ENCODE results near the gene KMT2A.
"Not testable (repeated sequence)": the region's sequence is repeated elsewhere in the genome, so short reads cannot be mapped to it uniquely, and the experiment has no call there.

KMT2A gene

DNA sequence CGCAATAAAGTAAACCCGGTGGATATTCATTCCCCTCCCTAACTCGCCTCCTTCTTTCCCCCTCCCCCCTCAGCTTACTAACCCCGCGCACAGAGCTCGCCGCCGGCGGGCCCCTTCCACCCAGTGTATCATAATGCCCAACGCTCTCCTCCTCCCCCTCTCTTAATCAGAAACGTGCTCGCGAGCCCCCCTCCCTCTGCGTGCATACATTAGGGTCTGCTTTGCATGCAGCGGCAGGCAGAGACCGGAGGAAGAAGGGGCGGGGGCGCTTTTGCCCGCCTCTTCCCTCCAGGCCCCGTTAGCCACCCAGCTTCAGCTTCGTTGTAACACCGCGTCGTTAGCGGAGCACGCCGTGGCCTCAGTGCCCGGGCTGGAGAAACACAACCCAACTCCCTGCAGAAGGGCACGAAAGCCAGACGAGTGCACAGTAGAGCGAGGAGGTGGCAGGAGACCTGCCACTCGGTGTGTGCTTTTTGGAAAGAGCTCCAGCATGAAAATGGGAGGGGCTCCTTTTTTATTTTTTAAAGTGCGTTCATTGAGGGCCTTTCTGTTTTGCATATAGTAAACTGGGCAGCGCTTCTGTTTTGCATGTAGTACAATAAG is 901 bp upstream of the KMT2A start:
- DNase-seq (ENCODE audit: low spot score): peak; percentile 88

DNA sequence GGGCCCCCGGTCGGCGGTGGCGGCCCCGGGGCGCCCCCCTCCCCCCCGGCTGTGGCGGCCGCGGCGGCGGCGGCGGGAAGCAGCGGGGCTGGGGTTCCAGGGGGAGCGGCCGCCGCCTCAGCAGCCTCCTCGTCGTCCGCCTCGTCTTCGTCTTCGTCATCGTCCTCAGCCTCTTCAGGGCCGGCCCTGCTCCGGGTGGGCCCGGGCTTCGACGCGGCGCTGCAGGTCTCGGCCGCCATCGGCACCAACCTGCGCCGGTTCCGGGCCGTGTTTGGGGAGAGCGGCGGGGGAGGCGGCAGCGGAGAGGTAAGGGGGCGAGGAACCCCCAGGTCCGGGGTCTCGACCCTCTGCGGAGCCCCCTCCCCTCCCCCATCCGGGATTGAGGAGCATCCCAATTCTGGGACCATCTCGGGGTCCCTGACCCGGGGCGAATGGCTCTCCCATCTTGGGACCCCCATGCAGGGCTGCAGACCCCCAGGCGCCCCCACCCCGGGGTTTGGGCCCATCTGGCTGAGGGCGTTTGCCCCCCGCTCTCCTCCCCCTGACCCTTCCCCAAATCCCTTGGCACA is 431 bp downstream of the KMT2A start:
- DNase-seq (ENCODE audit: low spot score): no peak

DNA sequence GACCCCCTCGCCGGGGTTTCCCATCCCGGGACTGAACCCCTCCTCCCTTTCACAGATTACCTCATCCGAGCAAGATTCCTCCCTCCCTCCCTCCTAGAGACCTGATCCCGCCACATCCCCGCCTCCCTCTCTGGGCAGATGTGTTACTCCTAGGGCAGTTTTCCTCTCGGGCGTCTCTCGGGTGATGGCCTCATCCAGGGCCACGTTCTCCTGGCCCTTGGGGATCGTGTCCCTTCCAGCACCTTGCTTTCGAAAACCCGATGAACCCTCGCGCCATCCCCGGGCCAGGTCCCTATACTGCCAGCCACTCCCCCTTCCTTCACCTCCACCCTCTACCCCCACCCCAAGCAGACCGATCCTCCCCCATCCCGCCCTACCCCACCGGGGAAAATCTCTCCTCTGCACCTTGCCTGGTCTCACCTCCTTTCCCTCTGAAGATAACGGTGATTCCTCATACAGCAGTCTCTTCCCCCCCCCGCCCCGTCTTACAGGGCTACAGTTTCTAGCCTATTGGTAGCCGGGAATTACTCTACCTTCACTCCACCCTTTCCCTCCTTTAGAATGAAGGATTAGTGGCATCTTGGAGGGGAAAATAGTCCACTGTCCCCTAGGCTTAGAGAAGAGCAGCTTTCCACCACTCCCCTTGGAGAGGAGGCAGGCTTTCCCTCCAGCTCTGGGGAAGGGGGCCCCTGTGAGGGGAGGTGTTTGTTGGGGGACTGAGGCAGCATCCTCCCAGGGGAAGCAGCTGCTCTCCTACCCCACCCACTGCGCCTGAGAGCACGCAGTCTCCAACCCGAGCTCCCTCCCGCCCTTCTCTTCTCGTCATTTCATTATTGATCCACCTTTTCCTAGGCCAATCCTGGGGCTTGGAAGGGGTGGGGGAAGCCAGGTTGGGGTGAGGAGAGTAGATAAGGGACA is 1.2 kb downstream of the KMT2A start:
- DNase-seq (ENCODE audit: low spot score): peak; percentile 68

DNA sequence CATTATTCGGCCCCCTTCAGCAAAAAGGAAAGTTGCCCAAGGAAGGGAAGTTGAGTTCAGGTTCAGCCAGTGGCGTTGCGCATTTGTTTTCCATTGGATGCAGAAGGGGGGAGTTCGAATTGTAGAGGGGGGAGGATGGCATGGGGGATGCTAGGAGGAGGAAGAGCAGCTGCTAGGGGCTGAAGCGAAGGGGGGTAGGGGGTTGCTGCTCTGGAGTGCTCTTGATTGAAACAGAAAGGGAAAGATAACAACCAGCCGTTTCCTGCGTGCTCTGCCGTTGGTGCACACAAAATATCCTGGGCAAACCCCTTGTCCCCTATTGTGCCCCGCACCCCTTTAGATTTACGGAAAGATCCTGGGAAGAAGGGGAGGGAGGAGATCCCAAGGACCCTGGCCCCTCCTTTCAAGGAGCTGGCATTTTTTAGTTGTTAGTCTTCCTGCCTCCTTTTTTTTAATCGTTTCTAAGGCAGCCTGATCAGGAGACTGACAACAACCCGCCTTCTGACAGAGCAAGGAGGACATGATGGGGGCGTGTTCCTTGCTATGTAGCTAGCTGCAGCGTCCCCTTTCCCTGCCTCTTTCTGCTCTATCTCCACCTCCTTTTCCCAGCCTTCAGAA is 2.1 kb downstream of the KMT2A start:
- DNase-seq (ENCODE audit: low spot score): peak; percentile 48

DNA sequence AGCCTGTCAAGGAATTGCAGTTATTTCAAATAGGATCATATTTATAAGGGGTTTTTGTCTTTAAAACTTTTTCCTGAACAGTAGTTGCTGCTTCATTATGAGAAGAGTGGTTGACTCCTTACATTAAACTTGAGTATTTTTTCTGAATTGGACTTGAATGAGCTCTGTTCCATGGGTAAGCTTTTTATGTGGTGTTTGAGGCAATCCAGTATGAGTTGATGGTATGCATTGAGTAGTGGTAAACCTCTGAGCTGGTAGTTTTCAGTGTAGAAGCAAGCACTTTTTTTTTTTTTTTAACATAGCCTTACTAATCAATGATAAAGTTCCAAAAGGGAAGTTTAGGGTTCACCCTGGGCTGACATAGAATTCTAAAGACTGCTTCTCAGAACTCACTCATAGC is 3.4 kb downstream of the KMT2A start:
- DNase-seq (ENCODE audit: low spot score): no peak

DNA sequence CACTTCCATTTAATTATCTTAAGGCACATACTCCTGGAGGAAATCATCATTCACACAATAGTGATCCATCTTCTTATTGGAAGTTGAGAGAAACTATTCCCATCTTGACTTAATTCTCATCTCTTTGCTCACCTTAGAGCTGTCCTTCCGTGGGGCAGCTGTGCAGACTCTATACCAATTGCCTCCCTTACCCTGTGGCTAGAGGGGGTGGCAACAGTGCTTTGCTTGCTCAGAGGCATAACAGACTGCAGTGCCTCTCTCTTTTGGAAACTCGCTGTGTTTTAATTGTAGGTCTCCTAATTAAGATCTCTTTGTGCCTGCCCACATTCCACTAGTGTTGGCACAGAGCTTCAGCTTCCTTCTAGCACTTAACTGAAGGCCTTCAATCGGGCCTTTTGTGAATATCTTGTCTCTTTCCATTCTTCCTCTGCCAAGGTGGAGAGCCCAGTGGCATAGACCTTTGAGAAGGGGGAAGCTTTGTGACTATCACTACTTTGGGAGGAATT is 5.5 kb downstream of the KMT2A start:
- no peak for DNase-seq (ENCODE audit: low spot score)

DNA sequence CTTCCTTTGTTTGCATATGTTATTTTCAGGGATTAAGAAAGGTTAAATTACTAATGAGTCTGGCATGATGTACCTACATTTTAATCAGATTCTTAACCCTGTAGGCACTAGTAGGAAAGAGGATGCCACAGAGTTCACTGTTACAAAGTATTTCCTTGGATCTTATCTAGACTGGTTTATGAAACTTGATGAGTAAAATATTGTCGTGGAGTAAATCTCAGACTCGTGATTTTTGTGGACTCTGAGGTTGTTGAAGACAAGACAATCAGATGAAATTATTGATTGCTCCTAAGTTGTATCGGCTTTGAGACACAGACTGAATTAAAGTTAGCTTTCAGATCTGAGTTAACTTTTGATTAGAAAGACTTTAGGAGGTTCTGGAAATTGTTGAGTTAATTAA is 6.0 kb downstream of the KMT2A start:
- no peak for DNase-seq (ENCODE audit: low spot score)

DNA sequence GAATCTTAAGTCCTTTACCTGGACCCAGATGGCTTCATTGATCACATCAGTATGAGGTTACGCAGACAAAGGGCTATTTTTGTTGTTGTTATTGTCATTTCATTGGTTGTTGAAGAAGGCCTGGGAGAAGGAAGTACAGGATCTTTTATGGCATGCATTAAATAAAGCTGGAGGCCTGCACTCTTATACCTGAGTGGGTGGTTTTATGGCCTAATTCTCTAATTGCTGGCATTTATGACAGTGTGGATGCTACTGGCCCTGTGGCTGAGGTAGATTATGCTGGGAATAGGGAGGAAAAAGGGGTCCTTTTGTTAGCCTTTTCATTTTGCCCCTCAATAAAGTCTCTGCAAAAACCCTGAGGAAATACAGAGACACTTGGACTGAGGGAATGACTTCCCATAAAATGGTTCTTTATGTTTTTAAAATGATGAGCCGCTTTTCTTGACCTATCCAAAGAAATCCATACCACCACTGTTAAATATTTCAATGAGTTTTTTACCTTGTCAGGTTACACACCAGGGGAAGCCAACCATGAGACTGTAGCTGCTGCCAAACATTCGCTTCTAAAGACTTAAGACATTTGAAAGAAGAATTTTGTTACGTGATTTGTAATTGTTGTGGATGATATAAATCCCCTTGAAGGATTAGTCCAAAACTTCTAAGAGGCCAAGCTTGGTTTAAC is 6.8 kb downstream of the KMT2A start:
- no peak for DNase-seq (ENCODE audit: low spot score)

DNA sequence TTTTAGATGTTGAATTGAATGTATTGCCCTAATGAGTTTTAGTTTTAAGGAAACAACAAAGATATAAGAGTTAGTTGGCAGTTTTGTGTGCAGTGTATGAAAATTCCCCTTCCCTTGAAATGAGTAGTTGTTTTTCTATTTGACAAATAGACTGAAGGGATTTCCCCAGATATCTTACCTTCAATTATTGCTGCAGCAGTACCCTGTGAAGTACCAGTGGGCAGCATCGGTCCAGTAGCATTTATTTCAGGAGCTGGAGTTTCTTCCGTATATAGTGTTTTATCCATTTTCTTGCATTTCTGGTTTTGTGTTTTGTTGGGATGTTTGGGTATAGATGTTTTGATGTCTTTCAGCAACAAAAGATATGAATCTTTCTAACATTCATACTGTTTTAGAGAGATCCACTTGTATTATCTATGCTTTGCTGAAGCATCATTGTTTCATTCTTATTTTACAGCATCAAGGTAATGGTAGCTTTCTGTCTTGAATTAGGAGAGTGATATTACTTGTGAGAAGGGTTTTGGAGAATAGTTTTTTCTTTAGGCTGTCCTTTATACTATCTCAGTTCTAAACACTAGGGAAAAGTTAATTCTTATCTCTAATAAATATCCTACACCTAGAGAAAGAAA is 7.4 kb downstream of the KMT2A start:
- no peak for DNase-seq (ENCODE audit: low spot score)

DNA sequence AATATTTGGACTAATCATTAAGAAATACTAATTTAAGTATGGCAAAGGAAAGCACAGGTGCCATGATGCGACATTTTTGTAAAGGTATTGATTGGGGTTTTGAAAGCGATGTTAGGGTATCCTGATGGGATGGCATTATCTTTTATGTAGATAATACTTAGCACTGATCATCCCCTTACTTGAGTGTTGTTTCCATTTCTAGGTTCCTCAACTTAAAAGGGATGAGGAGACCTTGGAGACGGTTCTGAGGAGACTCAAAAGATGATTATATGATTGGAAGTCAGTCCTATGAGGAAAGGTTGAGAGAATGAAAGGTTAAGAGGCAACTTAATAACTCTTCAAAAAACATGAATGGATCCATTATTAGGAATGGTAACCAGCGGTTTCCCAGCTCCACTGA is 11.1 kb downstream of the KMT2A start:
- no peak for DNase-seq (ENCODE audit: low spot score)

DNA sequence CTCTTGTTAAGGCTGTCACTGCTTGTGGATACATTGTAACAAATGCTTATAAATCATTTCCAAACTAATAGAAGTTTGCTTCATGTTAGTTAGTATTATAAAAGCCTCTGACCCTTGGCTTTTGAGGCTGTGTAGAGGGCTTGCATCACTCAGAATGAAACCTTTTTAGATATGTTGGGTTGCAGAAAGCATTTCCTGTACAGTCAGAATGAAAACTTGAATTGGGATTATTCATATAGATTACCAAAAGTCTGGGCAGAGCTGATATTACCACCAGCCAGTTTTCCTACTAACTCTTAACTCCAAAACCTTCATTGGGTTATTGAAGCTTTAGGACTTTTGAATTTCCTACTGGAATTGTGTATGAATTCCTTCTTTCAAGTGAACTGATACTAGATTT is 12.0 kb downstream of the KMT2A start:
- no peak for DNase-seq (ENCODE audit: low spot score)

DNA sequence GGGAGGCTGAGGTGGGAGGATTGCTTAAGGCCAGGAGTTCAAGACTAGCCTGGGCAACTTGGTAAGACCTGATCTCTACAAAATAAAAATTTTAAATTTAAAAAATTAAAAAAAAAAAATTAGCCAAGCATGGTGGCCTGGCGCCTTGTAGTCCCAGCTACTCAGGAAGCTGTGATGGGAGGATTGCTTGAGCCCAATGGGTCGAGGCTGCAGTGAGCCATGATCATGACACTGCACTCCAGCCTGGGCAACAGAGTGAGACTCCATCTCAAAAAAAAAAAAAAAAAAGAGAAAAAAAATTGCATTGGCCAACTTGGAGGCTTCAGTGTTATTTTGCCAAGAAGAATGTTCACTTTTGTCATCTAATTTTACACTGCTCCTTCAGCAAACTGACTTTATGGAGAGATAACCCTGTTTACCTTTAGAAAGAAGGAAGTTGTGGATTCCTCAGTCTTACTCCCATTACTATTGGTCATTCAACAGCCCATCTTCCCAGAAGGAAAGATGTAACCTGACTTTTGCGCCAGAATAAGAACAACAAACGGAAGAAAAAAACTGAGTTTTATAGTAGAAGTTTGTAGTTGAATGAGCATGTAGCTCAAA is 13.1 kb downstream of the KMT2A start:
- no peak for DNase-seq (ENCODE audit: low spot score)

DNA sequence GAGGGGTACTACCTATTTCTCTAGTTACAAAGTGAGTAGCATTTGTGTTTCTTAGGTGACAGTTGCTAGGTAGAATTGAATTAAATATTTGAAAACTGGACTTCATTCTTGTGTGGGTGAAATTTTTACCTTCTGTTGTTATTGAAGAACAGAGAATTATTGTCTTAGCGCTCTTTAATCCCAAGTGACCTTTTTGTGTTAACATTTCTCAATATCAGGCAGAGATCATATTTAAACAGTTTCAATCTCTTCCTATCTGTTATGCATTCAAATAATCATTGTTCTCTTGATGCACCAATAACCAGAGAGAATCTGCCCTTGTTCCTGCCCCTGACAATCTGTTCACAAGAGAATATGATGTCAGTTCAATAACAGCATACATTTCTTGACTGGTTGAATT is 14.2 kb downstream of the KMT2A start:
- no peak for DNase-seq (ENCODE audit: low spot score)

DNA sequence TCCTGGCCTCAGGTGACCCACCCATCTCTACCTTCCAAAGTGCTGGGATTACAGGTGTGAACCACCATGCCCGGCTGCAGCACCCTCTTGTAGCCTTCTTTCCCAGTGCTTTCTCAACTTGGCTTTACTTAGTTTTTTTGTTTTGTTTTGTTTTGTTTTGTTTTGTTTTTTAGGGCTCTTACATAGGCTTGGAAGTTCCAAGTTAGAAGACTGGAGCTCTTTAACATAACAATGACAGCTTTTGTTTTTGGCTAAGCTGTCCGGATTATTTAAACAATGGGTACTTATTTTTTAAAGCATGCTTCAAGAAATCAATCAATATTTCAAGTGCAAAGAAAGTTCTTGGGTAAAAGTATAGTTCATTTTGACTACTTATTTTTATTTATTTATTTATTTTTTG is 25.9 kb downstream of the KMT2A start:
- no peak for DNase-seq (ENCODE audit: low spot score)

DNA sequence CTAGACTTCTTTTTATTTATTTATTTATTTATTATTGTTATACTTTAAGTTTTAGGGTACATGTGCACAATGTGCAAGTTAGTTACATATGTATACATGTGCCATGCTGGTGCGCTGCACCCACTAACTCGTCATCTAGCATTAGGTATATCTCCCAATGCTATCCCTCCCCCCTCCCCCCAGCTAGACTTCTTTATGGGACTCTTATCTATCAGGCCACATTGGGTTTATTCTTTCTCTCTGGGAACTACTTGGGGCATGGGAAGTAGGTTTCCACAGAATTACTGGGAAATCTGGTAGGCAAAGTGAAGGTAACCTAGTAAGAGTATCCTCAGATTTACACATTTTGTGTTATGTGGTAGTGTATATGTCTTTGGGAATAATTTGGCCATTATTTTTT is 32.7 kb downstream of the KMT2A start:
- not testable (repeated sequence) for DNase-seq (ENCODE audit: low spot score)

DNA sequence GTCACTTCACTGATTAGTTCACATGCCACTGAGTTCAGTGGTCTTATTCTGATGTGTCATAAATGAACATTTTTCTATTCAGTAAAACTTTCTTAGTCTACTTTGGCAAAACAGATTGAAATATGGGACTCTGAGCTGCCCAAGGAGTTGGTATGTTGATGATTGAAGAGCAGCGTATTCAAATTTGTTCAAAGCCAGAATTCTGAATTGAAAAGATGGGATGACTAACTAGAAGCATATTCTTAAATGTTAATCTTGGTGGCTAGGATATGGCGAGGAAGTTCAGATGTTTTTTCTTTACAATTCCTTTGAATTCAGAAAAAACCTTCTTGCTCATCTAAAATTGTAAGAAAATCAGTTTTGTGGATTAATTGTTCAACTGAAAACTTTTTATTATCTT is 34.7 kb downstream of the KMT2A start:
- no peak for DNase-seq (ENCODE audit: low spot score)

DNA sequence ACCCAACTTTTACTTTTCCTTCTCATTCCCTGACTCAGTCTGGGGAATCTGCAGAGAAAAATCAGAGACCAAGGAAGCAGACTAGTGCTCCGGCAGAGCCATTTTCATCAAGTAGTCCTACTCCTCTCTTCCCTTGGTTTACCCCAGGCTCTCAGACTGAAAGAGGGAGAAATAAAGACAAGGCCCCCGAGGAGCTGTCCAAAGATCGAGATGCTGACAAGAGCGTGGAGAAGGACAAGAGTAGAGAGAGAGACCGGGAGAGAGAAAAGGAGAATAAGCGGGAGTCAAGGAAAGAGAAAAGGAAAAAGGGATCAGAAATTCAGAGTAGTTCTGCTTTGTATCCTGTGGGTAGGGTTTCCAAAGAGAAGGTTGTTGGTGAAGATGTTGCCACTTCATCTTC is 37.2 kb downstream of the KMT2A start:
- DNase-seq (ENCODE audit: low spot score): no peak

DNA sequence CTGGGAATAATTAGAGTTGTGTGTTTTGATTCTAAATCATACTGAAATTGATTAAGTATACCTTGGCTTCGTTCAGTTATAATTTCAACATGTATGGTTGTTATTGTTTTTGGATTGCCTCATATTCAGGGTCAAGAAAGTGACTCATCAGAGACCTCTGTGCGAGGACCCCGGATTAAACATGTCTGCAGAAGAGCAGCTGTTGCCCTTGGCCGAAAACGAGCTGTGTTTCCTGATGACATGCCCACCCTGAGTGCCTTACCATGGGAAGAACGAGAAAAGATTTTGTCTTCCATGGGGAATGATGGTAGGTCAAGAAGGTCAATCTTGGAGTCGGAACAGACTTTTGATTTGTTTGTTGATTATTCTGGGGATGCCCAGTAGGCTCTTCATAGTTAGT is 40.4 kb downstream of the KMT2A start:
- peak; percentile 36 for DNase-seq (ENCODE audit: low spot score)

DNA sequence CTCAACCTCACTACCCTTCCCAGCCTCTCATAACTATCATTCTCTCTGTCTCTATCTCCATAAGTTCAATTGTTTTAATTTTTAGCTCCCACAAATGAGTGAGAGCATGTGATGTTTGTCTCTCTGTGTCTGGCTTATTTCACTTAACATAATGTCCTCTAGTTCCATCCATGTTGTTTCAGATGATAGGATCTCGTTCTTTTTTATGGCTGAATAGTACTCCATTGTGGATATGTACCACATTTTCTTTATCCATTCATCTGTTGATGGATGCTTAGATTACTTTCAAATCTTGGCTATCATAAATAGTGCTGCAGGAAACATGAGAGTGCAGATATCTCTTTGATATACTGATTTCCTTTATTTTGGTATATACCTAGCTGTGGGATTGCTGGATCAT is 44.9 kb downstream of the KMT2A start:
- DNase-seq (ENCODE audit: low spot score): not testable (repeated sequence)

DNA sequence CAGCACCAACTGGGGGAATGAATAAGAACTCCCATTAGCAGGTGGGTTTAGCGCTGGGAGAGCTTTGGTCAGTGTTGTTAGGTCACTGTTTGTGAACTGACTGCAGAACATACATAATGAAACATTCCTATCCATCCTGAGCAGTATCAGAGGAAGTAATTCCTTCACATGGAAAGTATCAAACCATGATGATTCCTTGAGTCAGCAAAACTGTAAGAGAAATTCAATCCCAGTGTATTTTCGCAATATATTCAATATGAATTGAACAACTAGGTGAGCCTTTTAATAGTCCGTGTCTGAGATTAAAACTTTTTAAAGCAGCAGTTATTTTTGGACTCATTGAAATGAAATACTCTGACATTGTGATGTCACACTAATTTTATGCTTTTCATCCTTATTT is 48.1 kb downstream of the KMT2A start:
- no peak for DNase-seq (ENCODE audit: low spot score)

DNA sequence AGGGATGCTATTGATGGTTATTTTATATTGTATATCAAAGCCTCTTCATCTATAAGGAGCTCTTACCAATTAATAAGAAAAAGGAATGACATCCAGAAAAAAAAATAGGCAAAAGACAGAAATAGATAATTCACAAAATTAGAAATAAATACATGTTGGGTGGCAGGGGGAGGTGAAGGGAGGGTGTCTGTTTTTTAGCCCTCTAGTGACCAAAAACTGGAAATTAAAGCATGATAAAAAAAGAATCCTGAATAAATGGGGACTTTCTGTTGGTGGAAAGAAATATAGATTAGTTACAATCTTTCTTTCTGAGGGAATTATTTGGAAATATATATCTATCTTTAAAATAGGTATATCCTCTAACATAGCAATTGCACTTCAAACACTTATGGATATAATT is 49.0 kb downstream of the KMT2A start:
- DNase-seq (ENCODE audit: low spot score): no peak

All from D341Med (cell line).